HG02970 (cell line): Measurements from ENCODE around the gene MAGI2.
"Not testable (repeated sequence)": the region's sequence is repeated elsewhere in the genome, so short reads cannot be mapped to it uniquely, and the experiment has no call there.

Experiments
- ATAC-seq: cut with Tn5 transposase; IDR thresholded peaks from one replicate; pipeline ENCODE4 v1.9.1; 2021; ENCODE audit warnings: mild to moderate bottlenecking, moderate library complexity, moderate number of reproducible peaks; ENCODE audit not compliant: unreplicated experiment, low FRiP score

The MAGI2 gene

DNA sequence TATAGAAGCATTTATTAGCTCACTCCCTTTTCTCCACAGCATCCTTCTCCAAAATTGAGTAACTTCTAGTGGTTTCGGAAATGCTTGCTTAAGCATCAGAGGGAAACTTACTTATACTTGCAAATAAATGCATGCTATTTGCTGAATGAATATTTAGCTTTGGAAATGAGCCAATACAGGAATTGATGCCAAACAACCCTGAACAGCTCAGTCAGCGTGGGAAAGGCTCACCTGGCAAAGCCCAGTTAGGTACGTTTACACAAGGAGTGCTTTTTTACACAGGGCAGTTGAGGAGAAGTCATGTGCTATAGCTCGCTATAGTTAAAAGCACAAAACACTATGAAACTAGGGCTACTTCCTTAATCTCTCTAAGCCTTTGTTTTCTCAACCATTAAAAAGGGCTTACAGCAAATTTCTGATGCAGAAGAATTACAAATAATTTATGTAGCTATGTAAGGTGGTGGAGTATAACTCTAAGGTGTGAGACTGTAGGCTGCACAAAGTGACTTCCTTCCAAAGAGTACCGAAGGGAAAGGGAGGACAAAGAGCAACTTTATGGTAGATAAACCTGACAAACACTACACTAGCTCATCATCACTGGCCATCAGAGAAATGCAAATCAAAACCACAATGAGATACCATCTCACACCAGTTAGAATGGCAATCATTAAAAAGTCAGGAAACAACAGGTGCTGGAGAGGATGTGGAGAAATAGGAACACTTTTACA lies 1156.7 kb downstream of the MAGI2 start:
- ATAC-seq: no peak

DNA sequence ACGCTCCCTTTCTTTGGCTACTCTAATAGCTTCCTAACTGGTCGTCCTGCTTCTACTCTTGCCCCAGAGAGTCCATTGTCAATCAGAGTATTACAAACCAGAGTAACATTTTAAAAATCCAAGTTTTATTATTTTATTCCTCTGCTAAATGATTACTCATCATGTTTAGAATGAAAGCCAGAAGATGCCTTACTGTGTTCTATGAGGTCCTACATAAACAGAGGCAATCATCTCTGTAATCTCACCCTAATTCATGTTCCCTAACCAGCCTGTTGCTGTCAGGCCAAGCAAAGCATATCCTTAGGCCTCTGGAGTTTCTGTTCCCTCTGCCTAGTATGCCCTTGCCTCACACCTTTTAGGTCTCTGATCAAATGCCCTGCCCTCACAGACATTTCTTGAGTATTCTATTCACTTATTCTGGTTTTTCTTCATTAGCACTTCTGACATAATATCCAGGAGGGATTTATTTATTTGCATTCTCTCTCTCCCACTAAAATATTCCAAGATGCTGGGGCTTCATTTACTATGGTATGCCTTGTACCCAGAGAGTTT lies 1157.3 kb downstream of the MAGI2 start:
- ATAC-seq: no peak

DNA sequence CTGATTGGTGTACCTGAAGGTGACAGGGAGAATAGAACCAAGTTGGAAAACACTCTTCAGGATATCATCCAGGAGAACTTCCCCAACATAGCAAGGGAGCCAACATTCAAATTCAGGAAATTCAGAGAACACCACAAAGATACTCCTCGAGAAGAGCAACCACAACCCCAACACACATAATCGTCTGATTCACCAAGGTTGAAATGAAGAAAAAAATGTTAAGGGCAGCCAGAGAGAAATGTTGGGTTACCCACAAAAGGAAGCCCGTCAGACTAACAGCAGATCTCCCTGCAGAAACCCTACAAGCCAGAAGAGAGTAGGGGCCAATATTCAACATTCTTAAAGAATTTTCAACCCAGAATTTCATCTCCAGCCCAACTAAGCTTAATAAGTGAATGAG lies 1164.0 kb downstream of the MAGI2 start:
- ATAC-seq: not testable (repeated sequence)

DNA sequence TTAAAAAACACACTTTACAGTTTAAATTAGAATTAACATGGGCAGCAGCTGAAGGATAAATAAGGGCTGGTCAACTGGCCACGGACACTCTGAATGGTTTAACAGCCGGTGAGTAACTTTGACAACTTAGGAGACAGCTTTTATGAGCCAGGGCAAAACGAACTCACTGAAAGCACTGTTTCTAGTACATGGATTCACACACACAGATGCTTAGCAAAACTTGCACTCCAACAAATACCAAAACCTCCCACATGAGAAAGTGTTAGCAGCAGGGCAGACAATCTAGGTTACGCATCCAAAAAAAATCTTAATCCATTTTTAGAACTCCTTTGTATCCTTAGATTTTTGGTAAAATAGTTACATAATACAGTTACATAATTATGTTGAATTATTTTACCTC lies 1168.5 kb downstream of the MAGI2 start:
- ATAC-seq: no peak

DNA sequence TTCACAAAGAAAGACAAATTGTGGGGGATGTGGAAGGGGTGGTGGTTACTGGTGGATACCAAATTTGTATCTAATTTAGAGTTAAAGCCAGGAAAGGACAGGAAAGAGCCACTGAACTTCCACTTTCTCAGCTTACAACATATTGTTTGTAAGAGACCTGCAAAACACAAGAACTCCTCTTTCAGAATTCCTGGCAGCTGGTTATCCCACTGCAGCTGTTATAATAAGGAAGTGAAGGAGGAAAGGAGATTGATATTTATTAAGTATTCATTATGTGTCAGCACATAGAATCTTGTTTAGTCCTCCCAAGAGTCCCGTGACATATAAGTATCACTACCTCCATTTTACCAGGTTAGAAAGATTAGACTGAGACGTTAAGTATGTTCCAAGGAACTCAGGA lies 1173.2 kb downstream of the MAGI2 start:
- no peak for ATAC-seq

DNA sequence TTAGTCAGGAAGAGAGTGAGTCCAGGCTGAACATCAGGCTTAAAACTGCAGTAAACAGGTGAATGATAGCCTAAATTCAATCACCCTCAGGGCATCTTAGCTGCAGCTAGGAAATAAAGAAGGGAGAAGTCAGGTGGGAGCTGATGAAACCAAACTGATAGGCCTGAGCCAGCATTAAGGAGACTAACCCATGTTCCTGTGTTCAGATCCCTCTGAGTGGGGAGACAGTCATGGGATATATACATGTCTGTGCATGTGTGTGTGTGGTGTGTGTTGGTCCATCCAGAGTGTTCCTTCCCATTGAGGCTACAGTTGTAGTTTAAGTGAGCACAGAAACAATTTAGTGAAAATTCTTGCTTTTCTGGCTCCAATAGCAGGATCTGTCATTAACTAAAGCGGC lies 1174.0 kb downstream of the MAGI2 start:
- no peak for ATAC-seq

DNA sequence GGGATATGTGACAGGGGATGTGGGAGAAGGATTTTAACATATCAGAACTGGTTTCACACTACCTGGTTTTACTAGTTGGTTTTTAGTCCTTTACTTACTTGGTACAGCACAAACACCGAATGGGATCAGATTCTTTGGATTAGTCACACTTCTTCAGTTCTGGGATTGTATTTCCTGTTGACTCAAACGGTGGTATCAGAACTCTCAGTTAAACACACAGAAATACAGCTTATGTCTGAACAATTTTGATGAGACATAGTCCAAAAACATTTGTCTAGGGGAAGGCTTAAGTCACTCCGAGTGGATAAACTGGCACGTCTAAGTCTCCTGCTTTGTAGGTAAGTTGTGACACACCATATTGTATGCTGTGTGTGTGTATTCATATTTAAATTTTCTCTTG lies 1174.4 kb downstream of the MAGI2 start:
- no peak for ATAC-seq

DNA sequence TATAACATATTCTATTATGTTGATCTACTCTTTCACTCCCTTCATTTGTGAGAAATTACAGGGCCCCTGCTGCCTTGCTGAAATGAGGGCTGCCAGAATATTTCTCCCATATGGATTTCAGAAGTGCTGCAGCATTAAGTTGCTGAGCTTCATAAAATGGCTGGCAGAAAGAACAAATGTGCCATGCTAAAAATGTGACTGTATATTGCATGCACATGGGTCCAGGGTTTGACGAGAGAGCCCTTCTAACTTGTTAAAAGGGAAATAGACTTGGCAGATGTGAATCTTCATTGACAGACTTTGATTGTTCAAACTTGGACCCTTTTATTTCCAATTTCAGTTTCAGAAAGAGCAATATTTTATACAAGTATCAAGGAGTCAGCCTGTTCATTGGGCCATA lies 1186.3 kb downstream of the MAGI2 start:
- ATAC-seq: no peak

DNA sequence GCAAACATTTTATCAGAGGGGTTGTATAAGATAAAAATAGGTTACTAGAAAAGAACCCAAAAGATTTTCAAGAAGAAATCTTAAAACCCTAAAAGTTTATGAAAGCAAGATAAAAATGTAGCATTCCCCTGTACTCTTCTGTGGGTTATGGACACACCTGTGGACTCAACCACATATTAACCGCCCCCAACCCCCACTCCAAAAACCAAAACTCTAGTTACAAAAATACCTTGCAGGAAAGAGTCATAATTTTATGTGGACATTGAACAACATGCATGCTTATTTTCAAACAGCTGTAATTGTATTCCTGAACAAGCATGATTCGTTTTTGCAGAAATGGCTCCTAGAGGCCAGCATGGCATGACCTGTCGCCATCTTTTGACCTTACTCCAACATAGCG lies 1188.0 kb downstream of the MAGI2 start:
- ATAC-seq: no peak

DNA sequence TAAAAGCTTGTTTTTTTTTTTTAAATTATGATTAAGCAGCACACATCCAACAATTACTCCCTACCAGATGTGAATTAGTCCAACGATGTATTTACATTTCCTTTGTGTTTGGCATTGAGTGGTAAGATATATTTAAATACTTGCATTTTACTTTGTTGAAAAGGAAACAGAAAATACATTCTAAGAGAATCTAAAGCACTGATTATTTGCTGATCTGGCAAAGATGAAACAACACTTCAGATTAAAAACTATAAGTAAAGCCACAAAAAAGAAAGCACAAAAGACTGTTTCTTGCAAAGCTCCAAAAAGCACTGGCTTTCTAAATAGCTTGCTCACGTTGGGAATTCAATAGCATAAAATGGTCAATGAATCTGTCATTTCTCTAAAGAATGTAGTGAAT lies 1188.4 kb downstream of the MAGI2 start:
- no peak for ATAC-seq

DNA sequence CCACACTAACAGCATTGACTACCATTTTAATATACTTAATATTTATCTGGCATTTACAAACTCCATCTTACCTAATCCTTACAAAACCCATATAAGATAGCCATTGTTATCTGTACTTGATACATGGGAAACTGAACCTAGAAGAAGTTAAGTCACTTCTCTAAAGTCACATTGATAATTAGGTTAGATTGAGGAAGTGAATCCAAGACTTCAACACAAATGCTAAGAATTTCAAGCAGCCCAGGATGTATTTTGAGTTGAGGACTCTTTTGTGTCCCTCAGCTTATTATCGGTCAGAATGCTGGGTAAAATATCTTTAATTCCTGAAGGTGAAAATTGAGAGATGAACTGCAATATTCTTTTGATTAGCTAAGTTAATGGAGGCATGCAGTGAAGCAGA lies 1189.4 kb downstream of the MAGI2 start:
- ATAC-seq: no peak

DNA sequence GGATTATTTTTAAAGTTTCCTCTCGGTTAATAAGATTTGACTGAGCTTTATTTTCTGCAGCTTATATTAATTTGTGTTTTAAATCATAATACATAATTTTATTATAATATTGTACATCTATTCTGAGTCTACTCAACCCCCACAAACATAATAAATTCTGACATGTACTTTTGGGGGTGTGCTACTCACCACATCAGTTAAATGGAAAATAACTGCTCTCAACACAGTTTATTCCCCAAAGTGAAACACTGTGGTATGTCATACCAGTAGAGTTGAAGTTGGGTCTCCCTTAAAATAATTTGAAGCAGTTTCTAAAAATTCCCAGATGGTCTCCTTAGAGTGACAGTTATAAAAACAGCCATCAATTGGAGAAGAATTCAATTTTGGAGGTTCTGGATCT lies 1191.7 kb downstream of the MAGI2 start:
- ATAC-seq: no peak

DNA sequence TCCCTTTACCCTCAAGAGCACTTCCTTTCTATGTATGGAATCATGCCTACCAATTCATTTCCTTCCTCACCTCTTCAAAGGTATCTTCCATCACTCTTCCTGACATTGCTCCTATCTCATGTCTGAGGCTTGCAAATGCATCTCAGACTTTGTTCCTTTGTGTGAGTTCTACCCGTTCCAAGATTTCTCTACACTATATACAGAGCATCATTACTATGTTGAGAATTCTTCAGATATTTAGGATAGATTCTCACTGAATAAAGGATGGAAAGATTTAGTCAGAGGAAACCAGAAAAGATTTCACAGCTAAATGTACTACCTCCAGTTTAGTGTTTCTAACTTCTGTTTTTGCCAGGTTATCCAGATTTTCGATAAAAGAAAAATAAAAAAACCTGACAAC lies 1192.2 kb downstream of the MAGI2 start:
- ATAC-seq: no peak

DNA sequence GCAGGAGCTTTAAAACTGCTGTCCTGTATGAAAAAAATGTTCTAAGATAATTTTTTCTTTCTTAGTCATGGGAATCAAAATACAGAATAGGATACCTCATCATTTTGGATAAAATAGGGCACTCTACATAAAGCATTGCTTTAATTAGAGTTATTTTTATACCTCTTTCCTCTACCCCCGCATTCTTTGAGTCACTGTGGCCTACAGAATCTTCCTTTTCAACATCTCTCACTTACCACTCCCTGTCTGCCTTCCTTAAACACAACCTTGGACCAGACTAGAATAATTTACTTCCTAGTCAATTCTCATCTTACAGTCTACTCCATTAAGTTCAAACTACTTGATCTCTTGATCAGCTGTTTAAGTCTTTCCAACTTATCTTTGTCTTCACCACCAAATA lies 1192.6 kb downstream of the MAGI2 start:
- ATAC-seq: no peak

DNA sequence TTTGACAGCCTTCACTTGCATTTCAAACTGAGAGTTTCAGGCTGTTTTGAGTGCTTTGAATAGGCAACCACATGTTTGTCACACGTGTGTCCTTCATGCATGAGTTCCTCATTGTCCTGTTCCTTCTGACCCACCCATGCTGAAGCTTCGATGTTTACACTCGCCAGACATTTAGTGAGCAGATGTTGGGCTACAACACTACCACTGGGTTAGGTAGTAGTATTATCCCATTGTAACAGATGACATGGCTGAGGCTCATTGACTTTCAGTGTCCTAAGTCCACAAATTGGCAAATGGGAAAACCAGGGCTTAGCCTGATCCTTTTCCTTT lies 1198.8 kb downstream of the MAGI2 start:
- ATAC-seq: no peak

DNA sequence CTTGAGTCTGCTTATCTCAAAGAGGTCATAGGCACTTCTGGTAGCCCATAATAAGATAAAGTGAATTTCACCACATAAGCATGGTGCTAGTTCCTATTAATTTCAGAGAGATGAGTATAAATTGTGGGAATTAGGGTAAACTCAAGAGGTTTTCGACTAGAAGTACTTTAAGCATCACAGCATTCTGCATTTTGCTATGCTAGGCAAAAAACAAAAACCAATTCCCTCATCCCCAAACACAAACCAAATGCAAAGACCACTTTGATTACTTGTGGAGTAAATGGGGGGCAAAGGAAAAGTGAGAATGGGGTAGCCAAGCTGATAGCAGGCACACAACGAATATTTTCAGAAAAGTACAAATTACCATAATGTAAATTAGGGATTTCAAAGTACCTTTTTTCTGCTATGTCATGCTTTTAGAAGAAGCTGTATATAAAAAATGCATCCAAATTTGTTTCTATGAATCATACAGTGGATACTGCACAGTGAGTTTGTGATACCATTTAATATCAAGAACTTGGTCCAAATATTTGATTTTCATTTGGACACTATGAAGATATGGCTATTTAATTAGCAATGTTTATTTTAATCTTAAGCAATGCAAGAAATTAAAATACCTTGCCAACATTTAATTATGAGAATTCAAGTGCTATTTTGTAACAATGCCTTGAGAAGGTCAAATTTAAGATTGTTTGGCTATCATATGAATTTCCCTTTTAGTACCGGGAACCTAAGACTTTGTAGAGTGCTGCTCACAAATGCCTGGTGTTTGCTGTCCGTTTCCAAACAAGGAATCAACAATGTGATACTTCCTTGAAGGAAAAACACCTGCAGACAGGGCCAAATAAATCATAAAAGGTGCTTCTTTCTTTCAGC lies 1199.4 kb downstream of the MAGI2 start:
- ATAC-seq: no peak

DNA sequence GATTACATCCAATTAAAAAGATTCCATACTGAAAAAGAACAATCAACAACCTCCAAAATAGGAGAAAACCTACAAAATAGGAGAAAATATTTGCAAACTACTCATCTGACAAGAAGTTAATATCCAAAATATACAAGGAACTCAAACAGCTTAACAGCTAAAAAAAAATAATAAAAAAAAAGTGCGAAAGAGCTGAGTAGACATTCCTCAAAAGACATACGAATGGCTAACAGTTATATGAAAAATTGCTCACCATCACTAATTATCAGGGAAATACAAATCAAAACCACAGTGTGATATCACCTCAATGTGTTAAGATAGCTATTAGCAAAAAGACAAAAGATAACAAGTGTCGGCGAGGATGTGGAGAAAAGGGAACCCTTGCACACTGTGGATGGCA lies 1204.6 kb downstream of the MAGI2 start:
- no peak for ATAC-seq

DNA sequence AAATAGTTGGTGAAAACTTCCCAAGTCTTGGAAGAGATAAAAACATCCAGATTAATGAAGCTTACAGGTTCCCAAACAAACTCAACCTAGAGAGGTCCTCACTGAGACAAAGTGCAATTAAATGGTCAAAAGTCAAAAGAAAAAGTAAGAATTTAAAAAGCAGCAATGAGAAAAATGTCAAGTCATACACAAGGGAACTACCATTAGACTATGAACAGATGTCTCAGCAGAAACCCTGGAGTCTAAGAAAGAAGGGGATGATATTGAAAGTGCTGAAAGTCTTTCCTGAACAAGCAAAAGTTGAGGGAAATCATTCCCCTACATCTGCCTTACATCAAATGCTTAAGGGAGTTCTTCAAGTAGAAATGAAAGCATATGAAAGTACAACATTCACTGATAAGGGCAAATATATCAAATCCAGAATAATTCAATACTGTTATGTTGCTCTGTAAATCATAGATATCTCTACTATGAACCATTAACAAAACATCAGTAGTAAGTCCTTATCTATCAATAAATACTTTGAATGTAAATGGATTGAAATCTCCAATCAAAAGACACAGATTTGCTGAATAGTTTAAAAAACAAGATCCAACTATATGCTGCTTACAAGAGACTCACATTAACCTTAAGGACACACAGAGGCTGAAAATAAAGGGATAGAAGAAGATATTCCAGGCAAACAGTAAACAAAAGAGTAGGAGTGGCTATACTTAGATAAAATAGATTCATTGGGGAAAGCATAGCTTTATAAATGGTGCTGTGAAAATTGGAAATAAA lies 1205.4 kb downstream of the MAGI2 start:
- no peak for ATAC-seq

DNA sequence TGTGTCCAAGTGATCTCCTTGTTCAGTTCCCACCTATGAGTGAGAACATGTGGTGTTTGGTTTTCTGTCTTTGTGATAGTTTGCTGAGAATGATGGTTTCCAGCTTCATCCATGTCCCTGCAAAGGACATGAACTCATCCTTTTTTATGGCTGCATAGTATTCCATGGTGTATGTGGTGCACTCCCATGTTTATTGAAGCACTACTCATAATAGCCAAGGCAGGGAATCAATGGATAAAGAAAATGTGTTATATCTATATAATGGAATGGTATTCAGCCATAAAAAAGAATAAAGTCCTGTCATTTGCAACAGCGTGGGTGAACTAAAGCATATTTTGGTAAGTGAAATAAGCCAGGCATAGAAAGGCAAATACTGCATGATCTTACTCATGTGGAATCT lies 1213.3 kb downstream of the MAGI2 start:
- ATAC-seq: not testable (repeated sequence)

DNA sequence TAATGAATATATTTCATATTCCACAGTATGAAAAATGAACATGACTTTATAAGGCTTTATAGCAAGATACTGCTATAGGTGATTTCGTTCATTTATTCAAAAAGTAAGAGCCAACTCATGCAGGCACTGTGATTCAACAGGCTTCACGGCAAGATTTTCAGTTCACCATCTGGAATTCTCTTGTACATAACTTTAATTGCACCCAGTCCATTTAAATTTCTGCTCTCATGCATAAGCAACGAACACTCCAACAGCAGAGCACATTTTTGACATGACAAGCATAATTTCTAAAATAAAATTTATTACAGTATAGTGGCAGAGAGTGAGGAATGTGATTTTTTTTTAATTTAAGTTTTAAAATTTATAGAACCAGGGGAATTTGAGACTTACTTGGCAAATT lies 1218.8 kb downstream of the MAGI2 start:
- ATAC-seq: no peak

DNA sequence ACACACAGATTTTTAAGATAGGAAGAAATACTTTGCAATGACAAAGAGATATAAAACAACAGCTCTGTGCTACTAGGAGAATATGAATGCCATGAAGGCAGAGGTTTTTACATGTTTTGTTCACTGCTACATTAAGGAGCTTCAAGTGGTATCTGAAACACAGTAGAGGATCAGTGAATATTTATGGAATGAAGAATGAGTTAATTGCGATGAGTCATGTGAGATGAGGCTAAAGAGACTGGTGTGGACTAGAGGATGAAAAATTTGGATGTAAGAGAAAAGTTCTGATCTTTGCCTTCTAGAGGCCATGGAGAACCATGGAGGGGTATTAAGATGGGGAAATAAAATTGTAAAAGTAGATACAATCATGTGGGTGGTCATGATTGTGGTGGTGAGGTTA lies 1220.7 kb downstream of the MAGI2 start:
- ATAC-seq: no peak
